ENCODE measurements around the gene PIEZO2.
"Not testable (repeated sequence)": the region's sequence is repeated elsewhere in the genome, so short reads cannot be mapped to it uniquely, and the experiment has no call there.

DNA sequence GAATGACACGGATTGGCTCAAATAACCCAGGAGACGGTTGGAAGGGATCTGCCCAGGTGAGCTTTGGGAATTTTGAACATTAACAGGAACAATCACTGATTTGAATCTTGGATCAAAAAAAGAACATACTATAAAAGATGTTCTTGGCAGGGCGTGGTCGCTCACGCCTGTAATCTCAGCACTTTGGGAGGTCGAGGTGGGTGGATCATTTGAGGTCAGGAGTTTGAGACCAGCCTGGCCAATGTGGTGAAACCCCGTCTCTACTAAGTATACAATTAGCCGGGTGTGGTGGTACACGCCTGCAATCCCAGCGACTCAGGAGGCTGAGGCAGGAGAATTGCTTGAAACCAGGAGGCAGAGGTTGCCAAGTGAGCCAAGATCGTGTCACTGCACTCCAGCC is 24.8 kb upstream of the PIEZO2 start:
- TF ChIP-seq, protein P1, sequence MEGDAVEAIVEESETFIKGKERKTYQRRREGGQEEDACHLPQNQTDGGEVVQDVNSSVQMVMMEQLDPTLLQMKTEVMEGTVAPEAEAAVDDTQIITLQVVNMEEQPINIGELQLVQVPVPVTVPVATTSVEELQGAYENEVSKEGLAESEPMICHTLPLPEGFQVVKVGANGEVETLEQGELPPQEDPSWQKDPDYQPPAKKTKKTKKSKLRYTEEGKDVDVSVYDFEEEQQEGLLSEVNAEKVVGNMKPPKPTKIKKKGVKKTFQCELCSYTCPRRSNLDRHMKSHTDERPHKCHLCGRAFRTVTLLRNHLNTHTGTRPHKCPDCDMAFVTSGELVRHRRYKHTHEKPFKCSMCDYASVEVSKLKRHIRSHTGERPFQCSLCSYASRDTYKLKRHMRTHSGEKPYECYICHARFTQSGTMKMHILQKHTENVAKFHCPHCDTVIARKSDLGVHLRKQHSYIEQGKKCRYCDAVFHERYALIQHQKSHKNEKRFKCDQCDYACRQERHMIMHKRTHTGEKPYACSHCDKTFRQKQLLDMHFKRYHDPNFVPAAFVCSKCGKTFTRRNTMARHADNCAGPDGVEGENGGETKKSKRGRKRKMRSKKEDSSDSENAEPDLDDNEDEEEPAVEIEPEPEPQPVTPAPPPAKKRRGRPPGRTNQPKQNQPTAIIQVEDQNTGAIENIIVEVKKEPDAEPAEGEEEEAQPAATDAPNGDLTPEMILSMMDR (IDR thresholded peaks at IDR 0.05) = not testable (repeated sequence)
- not testable (repeated sequence) for TF ChIP-seq POLR2A, POLR2AphosphoS5, EP300 (IDR thresholded peaks at IDR 0.05)
